Cardiac muscle cell (in vitro differentiated cells and primary cell): ENCODE data around the gene PRKCH. TPM values are rescaled to one million over a fixed set of nuclear protein-coding genes. Genes with fewer than 3 reads are reported as not detected.

Experiments used
- DNase-seq, 2 donors: peaks; one replicate each; pipeline versions ENCODE4 v3.0.0 to v3.0.0-alpha.2; 2010 to 2017; ENCODE audit warnings: low read depth in 1 of 2, low spot score in 1 of 2
- H3K27ac ChIP-seq: fragments of 200-600 bp; sonication (generic); 2 replicates; pipeline ENCODE4 v1.5.1; 2016
- H3K27me3 ChIP-seq: fragments of 200-600 bp; sonication (generic); 2 replicates; pipeline ENCODE4 v1.6.0; 2016; ENCODE audit warnings: control low read depth
- H3K36me3 ChIP-seq: fragments of 200-600 bp; sonication (generic); 2 replicates; pipeline ENCODE4 v1.5.1; 2016; ENCODE audit warnings: control low read depth
- H3K4me1 ChIP-seq: fragments of 200-600 bp; sonication (generic); 2 replicates; pipeline ENCODE4 v1.8.1; 2017; ENCODE audit warnings: low read depth, mild to moderate bottlenecking, mixed run types
- H3K4me3 ChIP-seq: fragments of 200-600 bp; sonication (generic); 2 replicates; pipeline ENCODE4 v1.5.1; 2016; ENCODE audit warnings: mild to moderate bottlenecking
- H3K9me3 ChIP-seq: fragments of 200-600 bp; sonication (generic); 2 replicates; pipeline ENCODE4 v1.5.1; 2017; ENCODE audit warnings: low read depth, mild to moderate bottlenecking, control low read depth
- polyA plus RNA-seq: library from polyadenylated mRNA; unstranded; fragments of >200 nt; fragmentation: Nextera tagmentation; extraction: Ambion mirVana; gene quantifications from 2 replicates; pipeline ENCODE4 v1.2.1, GENCODE V29; 2016
- total RNA-seq: library from RNA; depleted of rRNA; stranded (reverse); fragments of >200 nt; gene quantifications from 2 replicates; pipeline ENCODE4 v1.2.3, GENCODE V29; 2016
- TF ChIP-seq, protein P1 (sequence below): IDR thresholded peaks from 2 replicates; pipeline ENCODE4 v1.5.1; 2012; ENCODE audit warnings: low read depth, mild to moderate bottlenecking, low read length

The PRKCH gene
- total and polyA plus RNA-seq, 2 experiments from 2014 or later = 51.0 to 128 TPM

DNA sequence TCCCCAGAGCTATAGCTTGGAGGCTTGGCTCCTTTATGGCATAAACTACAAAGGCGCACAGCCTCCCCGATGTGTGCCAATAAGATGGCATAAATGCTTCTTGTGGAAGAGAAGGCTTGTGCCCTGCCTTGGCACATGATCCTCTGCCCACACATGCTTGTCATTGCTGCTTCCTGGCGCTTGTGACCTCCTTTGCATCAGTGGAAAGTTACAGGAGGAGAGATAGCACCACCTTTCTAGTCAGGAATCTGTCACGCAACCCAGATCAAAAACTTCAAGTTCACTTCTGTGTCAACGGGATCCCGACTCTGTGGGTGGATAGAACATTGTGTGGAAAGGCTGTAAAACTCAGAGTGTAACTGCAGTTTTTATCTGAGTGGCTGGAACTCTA lies 190.2 kb downstream of the PRKCH start:
- Histone ChIP-seq H3K4me1 (peaks cover 17% of the 10 kb centered on the region), H3K36me3 (peaks cover 2% of the 10 kb centered on the region), H3K27ac (peak overlapping the region; percentile 66), H3K9me3 (no peaks in the 10 kb centered on the region), H3K27me3 (no peaks in the 10 kb centered on the region), H3K4me3 (no peak overlapping the region)
- TF ChIP-seq, protein P1, sequence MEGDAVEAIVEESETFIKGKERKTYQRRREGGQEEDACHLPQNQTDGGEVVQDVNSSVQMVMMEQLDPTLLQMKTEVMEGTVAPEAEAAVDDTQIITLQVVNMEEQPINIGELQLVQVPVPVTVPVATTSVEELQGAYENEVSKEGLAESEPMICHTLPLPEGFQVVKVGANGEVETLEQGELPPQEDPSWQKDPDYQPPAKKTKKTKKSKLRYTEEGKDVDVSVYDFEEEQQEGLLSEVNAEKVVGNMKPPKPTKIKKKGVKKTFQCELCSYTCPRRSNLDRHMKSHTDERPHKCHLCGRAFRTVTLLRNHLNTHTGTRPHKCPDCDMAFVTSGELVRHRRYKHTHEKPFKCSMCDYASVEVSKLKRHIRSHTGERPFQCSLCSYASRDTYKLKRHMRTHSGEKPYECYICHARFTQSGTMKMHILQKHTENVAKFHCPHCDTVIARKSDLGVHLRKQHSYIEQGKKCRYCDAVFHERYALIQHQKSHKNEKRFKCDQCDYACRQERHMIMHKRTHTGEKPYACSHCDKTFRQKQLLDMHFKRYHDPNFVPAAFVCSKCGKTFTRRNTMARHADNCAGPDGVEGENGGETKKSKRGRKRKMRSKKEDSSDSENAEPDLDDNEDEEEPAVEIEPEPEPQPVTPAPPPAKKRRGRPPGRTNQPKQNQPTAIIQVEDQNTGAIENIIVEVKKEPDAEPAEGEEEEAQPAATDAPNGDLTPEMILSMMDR = no peak
- no peak for DNase-seq

DNA sequence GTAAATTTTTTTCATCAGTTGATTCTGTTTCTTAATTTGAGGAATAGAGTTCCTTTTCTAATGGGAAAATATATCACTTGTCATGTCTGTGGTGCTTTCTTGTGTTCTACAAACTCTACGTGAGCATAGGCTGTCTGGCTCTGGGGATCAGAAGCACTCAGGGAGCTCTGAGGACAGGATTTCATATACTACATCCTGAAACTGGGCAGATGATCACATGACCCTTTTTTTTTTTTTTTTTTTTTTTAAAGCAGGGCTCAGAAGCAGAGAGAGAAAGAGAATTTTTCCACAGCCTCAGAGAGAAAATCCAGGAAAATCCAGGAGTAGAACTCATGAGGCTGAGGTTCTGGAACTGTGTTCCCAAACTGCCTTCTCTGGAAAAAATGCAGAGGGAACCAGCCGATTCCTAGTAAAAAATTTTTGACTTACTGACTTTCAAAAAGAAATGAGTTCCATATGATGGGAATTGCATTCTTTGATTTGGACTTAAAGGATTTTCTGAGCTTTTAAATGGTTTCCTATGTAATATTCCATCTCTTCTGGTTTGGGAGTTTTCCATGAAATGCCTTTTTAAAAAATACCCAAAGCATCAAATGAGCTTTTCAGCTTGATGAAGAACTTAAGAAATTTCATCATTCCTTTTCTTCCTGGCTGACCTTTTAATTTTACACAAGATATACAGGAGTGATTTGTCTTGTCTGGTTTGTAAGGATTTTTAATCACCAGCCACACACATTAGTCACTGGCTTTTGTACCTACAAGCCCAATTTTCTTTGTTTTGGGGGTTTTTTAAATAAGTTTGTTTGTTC lies 190.9 kb downstream of the PRKCH start:
- H3K36me3 ChIP-seq = no peaks in the 10 kb centered on the region
- no peak overlapping the region for H3K4me3 ChIP-seq
- H3K27me3 ChIP-seq = no peaks in the 10 kb centered on the region
- peak in 1 of 2 donors; percentile 86 for DNase-seq
- H3K4me1 ChIP-seq = peaks cover 22% of the 10 kb centered on the region
- TF ChIP-seq, protein P1 = no peak
- no peaks in the 10 kb centered on the region for H3K9me3 ChIP-seq
- H3K27ac ChIP-seq = no peak overlapping the region

DNA sequence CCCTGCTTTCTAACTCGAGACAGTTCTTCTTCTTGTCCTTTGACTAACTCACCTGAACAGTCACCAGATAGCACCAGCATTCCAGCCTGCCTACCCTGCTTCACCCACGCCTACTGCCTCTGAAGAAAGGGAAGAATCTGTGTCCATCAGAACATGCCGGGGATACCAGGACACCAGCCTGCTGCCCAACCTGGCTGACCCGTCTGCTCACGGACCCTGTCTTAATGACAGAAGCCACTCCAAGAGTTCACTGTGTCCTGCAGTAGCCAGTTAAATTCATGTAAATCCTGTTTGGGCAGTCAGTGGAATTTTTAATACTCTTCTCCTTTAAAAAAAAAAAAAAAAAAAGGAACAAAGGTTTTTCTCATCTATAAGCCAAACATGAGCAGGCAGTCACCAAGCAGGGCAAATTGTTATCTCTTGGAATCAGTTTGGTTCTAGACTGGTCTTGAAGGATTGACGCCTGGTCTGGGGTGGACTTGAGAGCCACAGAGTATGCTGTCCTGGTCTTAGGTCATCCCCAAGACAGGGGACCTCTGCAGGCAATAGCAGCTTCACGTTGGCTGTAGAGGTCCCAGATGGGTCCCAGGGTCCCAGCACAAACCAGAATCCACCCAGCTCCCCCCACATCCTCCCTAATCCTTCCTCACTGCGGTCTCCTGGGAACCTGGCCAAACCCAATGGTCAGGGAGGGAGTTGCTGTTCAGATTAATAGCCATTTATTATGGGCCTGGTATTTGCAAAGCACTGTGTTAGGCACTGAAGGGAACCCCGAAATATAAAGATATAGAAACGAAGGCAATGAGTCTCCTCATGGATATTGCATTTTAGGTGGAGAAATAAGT lies 192.8 kb downstream of the PRKCH start:
- DNase-seq = peak in 1 of 2 donors; percentile 88
- H3K4me1 ChIP-seq = peaks cover 24% of the 10 kb centered on the region
- H3K27me3 ChIP-seq = no peaks in the 10 kb centered on the region
- no peak overlapping the region for H3K4me3 ChIP-seq
- no peak overlapping the region for H3K27ac ChIP-seq
- H3K9me3 ChIP-seq = no peaks in the 10 kb centered on the region
- TF ChIP-seq, protein P1 = no peak
- H3K36me3 ChIP-seq = no peaks in the 10 kb centered on the region

DNA sequence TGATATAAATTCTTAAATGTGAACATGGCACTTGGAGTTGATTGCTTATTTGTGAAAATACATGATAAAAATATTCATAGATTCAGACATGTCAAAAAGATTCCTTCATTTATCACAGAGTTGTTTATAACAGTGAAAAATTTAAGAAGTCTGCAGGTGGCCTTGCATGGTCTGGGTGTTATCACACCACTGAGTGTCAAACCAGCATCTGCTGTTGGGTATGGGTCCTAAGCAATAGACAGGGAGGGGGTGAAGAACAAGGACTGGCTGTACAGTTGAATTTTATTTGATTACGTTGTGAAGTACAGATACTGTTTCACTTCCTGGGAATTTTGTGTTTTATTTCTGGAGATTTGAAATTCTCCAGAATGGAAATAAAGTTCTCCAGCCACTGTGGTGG lies 193.5 kb downstream of the PRKCH start:
- Histone ChIP-seq H3K9me3 (no peaks in the 10 kb centered on the region), H3K27me3 (no peaks in the 10 kb centered on the region), H3K4me1 (peaks cover 24% of the 10 kb centered on the region), H3K4me3 (no peak overlapping the region), H3K27ac (no peak overlapping the region), H3K36me3 (no peaks in the 10 kb centered on the region)
- TF ChIP-seq, protein P1 = no peak
- DNase-seq = no peak

DNA sequence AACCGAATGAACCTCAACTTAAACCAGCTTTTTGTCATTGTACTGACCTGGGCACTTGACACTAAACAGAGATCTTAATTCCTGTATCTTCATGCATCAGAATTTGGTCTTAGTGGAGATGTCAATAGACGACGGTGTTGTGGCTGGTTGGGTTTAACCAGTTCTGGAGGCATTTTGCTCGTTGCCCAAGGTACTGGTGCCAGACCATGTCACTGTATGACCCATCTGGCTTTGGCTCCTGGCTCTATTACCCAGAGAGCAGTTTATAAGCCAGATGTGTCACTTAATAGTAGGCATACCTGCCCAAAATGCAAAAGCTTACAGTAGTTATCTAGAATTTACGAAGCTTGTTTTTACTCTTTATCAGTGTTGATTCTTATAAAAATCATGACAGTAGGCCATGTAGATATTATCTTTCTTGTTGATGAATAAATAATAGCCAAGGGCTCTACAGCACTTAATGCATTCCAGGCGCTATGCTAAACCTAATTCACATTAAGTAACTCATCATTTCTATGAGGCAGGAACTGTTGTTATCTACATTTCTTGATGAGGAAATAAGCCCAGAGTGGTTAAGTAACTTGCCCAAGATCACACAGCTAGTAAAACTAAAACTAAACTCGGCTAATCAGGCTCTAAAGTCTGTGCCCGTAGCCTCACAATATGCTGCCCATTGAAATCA lies 194.2 kb downstream of the PRKCH start:
- H3K27ac ChIP-seq = no peak overlapping the region
- no peaks in the 10 kb centered on the region for H3K9me3 ChIP-seq
- no peaks in the 10 kb centered on the region for H3K27me3 ChIP-seq
- no peak overlapping the region for H3K4me3 ChIP-seq
- no peaks in the 10 kb centered on the region for H3K36me3 ChIP-seq
- peaks cover 24% of the 10 kb centered on the region for H3K4me1 ChIP-seq
- no peak for DNase-seq
- TF ChIP-seq, protein P1 = no peak
